Measurements from ENCODE around the gene FSTL5. TPM values are rescaled to one million over a fixed set of nuclear protein-coding genes. Genes with fewer than 3 reads are reported as not detected.

Gene FSTL5
- total RNA-seq, 2 donors from 2014 or later: 0.24 to 1.1 TPM

- H3K4me1 Mint-ChIP-seq: no peaks in the 10 kb centered on the region
- WGBS, 2 experiments (ENCODE audit: insufficient coverage in 1 of 2, insufficient read length in 1 of 2): 78% methylated on average over 1 of the region's 2 CpGs; no CpG with 5 or more reads in 1 of the 2 experiments
- H3K27me3 Mint-ChIP-seq (ENCODE audit: insufficient read depth): no peaks in the 10 kb centered on the region
Observed at GRCh38 chr4:161519611-161520010, 644.2 kb downstream of the FSTL5 start.

GRCh38 chr4:161517941-161518340, 645.9 kb downstream of the FSTL5 start:
- H3K27ac Mint-ChIP-seq: no peak overlapping the region
- H3K4me3 Mint-ChIP-seq: no peak overlapping the region
- no peak overlapping the region for H3K27ac ChIP-seq (ENCODE audit: low read depth, low read length)
- no peaks in the 10 kb centered on the region for H3K9me3 ChIP-seq (ENCODE audit: control insufficient read depth, low read length)
- TF ChIP-seq CTCF (conservative IDR thresholded peaks at IDR 0.05): no peak
- no peaks in the 10 kb centered on the region for H3K27me3 ChIP-seq (ENCODE audit: control insufficient read depth, insufficient read depth, low read length, poor library complexity, severe bottlenecking)
- H3K4me1 ChIP-seq (ENCODE audit: control insufficient read depth, insufficient read depth, low read length): no peaks in the 10 kb centered on the region
- WGBS, 2 experiments (ENCODE audit: insufficient coverage in 1 of 2, insufficient read length in 1 of 2): 92 to 100% methylated on average over 3 of the region's 3 CpGs
- H3K36me3 Mint-ChIP-seq (ENCODE audit: low read depth): no peaks in the 10 kb centered on the region
- H3K36me3 ChIP-seq (ENCODE audit: control insufficient read depth, insufficient read depth, low read length): no peaks in the 10 kb centered on the region
- no peaks in the 10 kb centered on the region for H3K9me3 Mint-ChIP-seq
- no peaks in the 10 kb centered on the region for H3K27me3 Mint-ChIP-seq (ENCODE audit: insufficient read depth)
- no peak overlapping the region for H3K9ac ChIP-seq (ENCODE audit: extremely low read depth, low read length, poor library complexity, severe bottlenecking)
- no peak for DNase-seq
- H3K4me3 ChIP-seq (ENCODE audit: low read length): no peak overlapping the region
- H3K4me1 Mint-ChIP-seq: no peaks in the 10 kb centered on the region

More at GRCh38 chr4:161519611-161520010, 644.2 kb downstream of the FSTL5 start:
- no peak for DNase-seq
- no peak overlapping the region for H3K9ac ChIP-seq (ENCODE audit: extremely low read depth, low read length, poor library complexity, severe bottlenecking)
- no peak overlapping the region for H3K27ac ChIP-seq (ENCODE audit: low read depth, low read length)
- no peak overlapping the region for H3K27ac Mint-ChIP-seq
- no peak overlapping the region for H3K4me3 ChIP-seq (ENCODE audit: low read length)
- TF ChIP-seq CTCF (conservative IDR thresholded peaks at IDR 0.05): no peak
- no peaks in the 10 kb centered on the region for H3K36me3 Mint-ChIP-seq (ENCODE audit: low read depth)
- H3K4me1 ChIP-seq (ENCODE audit: control insufficient read depth, insufficient read depth, low read length): no peaks in the 10 kb centered on the region
- no peak overlapping the region for H3K4me3 Mint-ChIP-seq
- no peaks in the 10 kb centered on the region for H3K9me3 ChIP-seq (ENCODE audit: control insufficient read depth, low read length)
- no peaks in the 10 kb centered on the region for H3K9me3 Mint-ChIP-seq
- no peaks in the 10 kb centered on the region for H3K36me3 ChIP-seq (ENCODE audit: control insufficient read depth, insufficient read depth, low read length)
- no peaks in the 10 kb centered on the region for H3K27me3 ChIP-seq (ENCODE audit: control insufficient read depth, insufficient read depth, low read length, poor library complexity, severe bottlenecking)

- Histone ChIP-seq H3K27ac (ENCODE audit: low read depth, low read length) (no peak overlapping the region), H3K36me3 (ENCODE audit: control insufficient read depth, insufficient read depth, low read length) (no peaks in the 10 kb centered on the region), H3K9me3 (ENCODE audit: control insufficient read depth, low read length) (no peaks in the 10 kb centered on the region), H3K4me1 (ENCODE audit: control insufficient read depth, insufficient read depth, low read length) (no peaks in the 10 kb centered on the region), H3K9ac (ENCODE audit: extremely low read depth, low read length, poor library complexity, severe bottlenecking) (no peak overlapping the region), H3K4me3 (ENCODE audit: low read length) (no peak overlapping the region), H3K27me3 (ENCODE audit: control insufficient read depth, insufficient read depth, low read length, poor library complexity, severe bottlenecking) (no peaks in the 10 kb centered on the region)
- H3K4me1 Mint-ChIP-seq: no peaks in the 10 kb centered on the region
- no peaks in the 10 kb centered on the region for H3K9me3 Mint-ChIP-seq
- no peak for DNase-seq
- H3K27ac Mint-ChIP-seq: no peak overlapping the region
- TF ChIP-seq CTCF (conservative IDR thresholded peaks at IDR 0.05): no peak
- no peaks in the 10 kb centered on the region for H3K27me3 Mint-ChIP-seq (ENCODE audit: insufficient read depth)
- WGBS, 2 experiments (ENCODE audit: insufficient coverage in 1 of 2, insufficient read length in 1 of 2): 91 to 92% methylated on average over 3 of the region's 3 CpGs
- no peak overlapping the region for H3K4me3 Mint-ChIP-seq
- H3K36me3 Mint-ChIP-seq (ENCODE audit: low read depth): no peaks in the 10 kb centered on the region
Observed at GRCh38 chr4:161505141-161505540, 658.7 kb downstream of the FSTL5 start.

Data from endodermal cell (in vitro differentiated cells).